HG02943 (cell line): ENCODE measurements around the gene KLF2.
A peak's percentile ranks its signal among the peaks of the same experiment; 100 is the strongest.

Experiments
- ATAC-seq: cut with Tn5 transposase; IDR thresholded peaks from one replicate; pipeline ENCODE4 v1.9.1; 2021; ENCODE audit warnings: mild to moderate bottlenecking, low read depth, moderate library complexity; ENCODE audit not compliant: unreplicated experiment

The KLF2 gene

GRCh38 chr19:16361926-16362325 is 37.3 kb downstream of the KLF2 start:
- no peak for ATAC-seq

GRCh38 chr19:16363133-16363851 is 38.7 kb downstream of the KLF2 start:
- ATAC-seq, result no peak

- ATAC-seq, result no peak
Observed at GRCh38 chr19:16363852-16364230, 39.2 kb downstream of the KLF2 start.

- ATAC-seq, result no peak
Observed at GRCh38 chr19:16364231-16364865, 39.7 kb downstream of the KLF2 start.

- no peak for ATAC-seq
Observed at GRCh38 chr19:16365300-16365996, 40.8 kb downstream of the KLF2 start.

GRCh38 chr19:16366056-16366432 is 41.4 kb downstream of the KLF2 start:
- ATAC-seq, result no peak

GRCh38 chr19:16366433-16367260 is 42.0 kb downstream of the KLF2 start:
- ATAC-seq, result peak; percentile 45

GRCh38 chr19:16367261-16367683 is 42.6 kb downstream of the KLF2 start:
- peak; percentile 40 for ATAC-seq

- no peak for ATAC-seq
Observed at GRCh38 chr19:16368385-16369305, 44.0 kb downstream of the KLF2 start.

- ATAC-seq, result no peak
Observed at GRCh38 chr19:16369306-16369663, 44.7 kb downstream of the KLF2 start.

- no peak for ATAC-seq
Observed at GRCh38 chr19:16369664-16370576, 45.3 kb downstream of the KLF2 start.

- ATAC-seq, result no peak
Observed at GRCh38 chr19:16370641-16371391, 46.2 kb downstream of the KLF2 start.

GRCh38 chr19:16371540-16371986 is 46.9 kb downstream of the KLF2 start:
- ATAC-seq, result peak; percentile 62

GRCh38 chr19:16372065-16372915 is 47.7 kb downstream of the KLF2 start:
- peak; percentile 12 for ATAC-seq

- no peak for ATAC-seq
Observed at GRCh38 chr19:16373079-16373478, 48.5 kb downstream of the KLF2 start.

GRCh38 chr19:16373532-16373931 is 48.9 kb downstream of the KLF2 start:
- no peak for ATAC-seq

- no peak for ATAC-seq
Observed at GRCh38 chr19:16373989-16374388, 49.4 kb downstream of the KLF2 start.
